Measurements from ENCODE around the gene CUL9.
A peak's percentile ranks its signal among the peaks of the same experiment; 100 is the strongest.
"Not testable (repeated sequence)": the region's sequence is repeated elsewhere in the genome, so short reads cannot be mapped to it uniquely, and the experiment has no call there.

The CUL9 gene

GRCh38 chr6:43181942-43182860, at the start of gene CUL9:
Gene CUL9 (plus strand): TSS chr6:43182196. CDS start chr6:43184311, 2,115 bp downstream.
- peaks cover 13% of the 10 kb centered on the region; the same call in 1 of the 2 replicates for H3K4me1 ChIP-seq (ENCODE audit: insufficient read depth, low read length)
- no peaks in the 10 kb centered on the region; the same call in 1 of the 2 replicates for H3K36me3 ChIP-seq (ENCODE audit: insufficient read depth, low read length)
- peak within 1 kb of the TSS; percentile 76 for H3K9ac ChIP-seq (ENCODE audit: low read depth, low read length)
- H3K9me3 ChIP-seq (ENCODE audit: control insufficient read depth, insufficient read depth, low read length): no peaks in the 10 kb centered on the region

- no peaks in the 10 kb centered on the region; the same call in 1 of the 2 replicates for H3K36me3 ChIP-seq (ENCODE audit: insufficient read depth, low read length)
- no peaks in the 10 kb centered on the region for H3K9me3 ChIP-seq (ENCODE audit: control insufficient read depth, insufficient read depth, low read length)
- no peak overlapping the region for H3K9ac ChIP-seq (ENCODE audit: low read depth, low read length)
- peaks cover 6% of the 10 kb centered on the region; the same call in 1 of the 2 replicates for H3K4me1 ChIP-seq (ENCODE audit: insufficient read depth, low read length)
These were observed 43.7 kb upstream of the CUL9 start for GRCh38 chr6:43138267-43138666.

- not testable (repeated sequence) for H3K4me1 ChIP-seq (ENCODE audit: insufficient read depth, low read length); H3K9me3 ChIP-seq (ENCODE audit: control insufficient read depth, insufficient read depth, low read length); H3K9ac ChIP-seq (ENCODE audit: low read depth, low read length); H3K36me3 ChIP-seq (ENCODE audit: insufficient read depth, low read length)
These were observed 42.0 kb upstream of the CUL9 start for GRCh38 chr6:43139973-43140372.

GRCh38 chr6:43141644-43142043, 40.4 kb upstream of the CUL9 start:
- Histone ChIP-seq H3K9ac (ENCODE audit: low read depth, low read length) (no peak overlapping the region), H3K36me3 (ENCODE audit: insufficient read depth, low read length) (peaks cover 4% of the 10 kb centered on the region), H3K4me1 (ENCODE audit: insufficient read depth, low read length) (peaks cover 9% of the 10 kb centered on the region; the same call in 1 of the 2 replicates), H3K9me3 (ENCODE audit: control insufficient read depth, insufficient read depth, low read length) (no peaks in the 10 kb centered on the region)

GRCh38 chr6:43142101-43142500, 39.9 kb upstream of the CUL9 start:
- Histone ChIP-seq H3K36me3 (ENCODE audit: insufficient read depth, low read length) (peaks cover 4% of the 10 kb centered on the region), H3K9ac (ENCODE audit: low read depth, low read length) (no peak overlapping the region), H3K4me1 (ENCODE audit: insufficient read depth, low read length) (peaks cover 9% of the 10 kb centered on the region; the same call in 1 of the 2 replicates), H3K9me3 (ENCODE audit: control insufficient read depth, insufficient read depth, low read length) (no peaks in the 10 kb centered on the region)

GRCh38 chr6:43143235-43144128, 38.5 kb upstream of the CUL9 start:
- Histone ChIP-seq H3K9me3 (ENCODE audit: control insufficient read depth, insufficient read depth, low read length) (no peaks in the 10 kb centered on the region), H3K9ac (ENCODE audit: low read depth, low read length) (no peak overlapping the region), H3K4me1 (ENCODE audit: insufficient read depth, low read length) (peaks cover 9% of the 10 kb centered on the region; the same call in 1 of the 2 replicates), H3K36me3 (ENCODE audit: insufficient read depth, low read length) (peaks cover 6% of the 10 kb centered on the region)

- H3K9me3 ChIP-seq (ENCODE audit: control insufficient read depth, insufficient read depth, low read length): no peaks in the 10 kb centered on the region
- H3K9ac ChIP-seq (ENCODE audit: low read depth, low read length): no peak overlapping the region
- peaks cover 9% of the 10 kb centered on the region; the same call in 1 of the 2 replicates for H3K4me1 ChIP-seq (ENCODE audit: insufficient read depth, low read length)
- peaks cover 6% of the 10 kb centered on the region for H3K36me3 ChIP-seq (ENCODE audit: insufficient read depth, low read length)
These were observed 37.1 kb upstream of the CUL9 start for GRCh38 chr6:43144879-43145278.

GRCh38 chr6:43146261-43146660, 35.7 kb upstream of the CUL9 start:
- H3K36me3 ChIP-seq (ENCODE audit: insufficient read depth, low read length): peaks cover 6% of the 10 kb centered on the region
- H3K4me1 ChIP-seq (ENCODE audit: insufficient read depth, low read length): peaks cover 9% of the 10 kb centered on the region; the same call in 1 of the 2 replicates
- no peaks in the 10 kb centered on the region for H3K9me3 ChIP-seq (ENCODE audit: control insufficient read depth, insufficient read depth, low read length)
- H3K9ac ChIP-seq (ENCODE audit: low read depth, low read length): no peak overlapping the region

- peaks cover 6% of the 10 kb centered on the region for H3K36me3 ChIP-seq (ENCODE audit: insufficient read depth, low read length)
- no peak overlapping the region for H3K9ac ChIP-seq (ENCODE audit: low read depth, low read length)
- peaks cover 9% of the 10 kb centered on the region; the same call in 1 of the 2 replicates for H3K4me1 ChIP-seq (ENCODE audit: insufficient read depth, low read length)
- no peaks in the 10 kb centered on the region for H3K9me3 ChIP-seq (ENCODE audit: control insufficient read depth, insufficient read depth, low read length)
These were observed 35.0 kb upstream of the CUL9 start for GRCh38 chr6:43146709-43147688.

GRCh38 chr6:43147691-43148477, 34.1 kb upstream of the CUL9 start:
- Histone ChIP-seq H3K9me3 (ENCODE audit: control insufficient read depth, insufficient read depth, low read length) (no peaks in the 10 kb centered on the region), H3K4me1 (ENCODE audit: insufficient read depth, low read length) (peaks cover 6% of the 10 kb centered on the region; the same call in 1 of the 2 replicates), H3K36me3 (ENCODE audit: insufficient read depth, low read length) (peaks cover 6% of the 10 kb centered on the region), H3K9ac (ENCODE audit: low read depth, low read length) (no peak overlapping the region)

- H3K9me3 ChIP-seq (ENCODE audit: control insufficient read depth, insufficient read depth, low read length): no peaks in the 10 kb centered on the region
- no peaks in the 10 kb centered on the region for H3K4me1 ChIP-seq (ENCODE audit: insufficient read depth, low read length)
- no peak overlapping the region for H3K9ac ChIP-seq (ENCODE audit: low read depth, low read length)
- H3K36me3 ChIP-seq (ENCODE audit: insufficient read depth, low read length): peaks cover 6% of the 10 kb centered on the region
These were observed 32.7 kb upstream of the CUL9 start for GRCh38 chr6:43149265-43149664.

- H3K36me3 ChIP-seq (ENCODE audit: insufficient read depth, low read length): peaks cover 3% of the 10 kb centered on the region
- H3K9ac ChIP-seq (ENCODE audit: low read depth, low read length): no peak overlapping the region
- H3K9me3 ChIP-seq (ENCODE audit: control insufficient read depth, insufficient read depth, low read length): no peaks in the 10 kb centered on the region
- H3K4me1 ChIP-seq (ENCODE audit: insufficient read depth, low read length): no peaks in the 10 kb centered on the region
These were observed 31.8 kb upstream of the CUL9 start for GRCh38 chr6:43150051-43150751.

Measured in ES-I3 (cell line).